Astrocyte of the cerebellum (primary cell): Measurements from ENCODE around the gene PKN1.
"Not testable (repeated sequence)": the region's sequence is repeated elsewhere in the genome, so short reads cannot be mapped to it uniquely, and the experiment has no call there.

Source experiments
- DNase-seq: peaks from one replicate; pipeline ENCODE4 v3.0.0-alpha.2; 2011; ENCODE audit warnings: low read depth
- H3K4me3 ChIP-seq: 2 replicates; pipeline ENCODE4 v1.5.1; 2011; ENCODE audit warnings: mild to moderate bottlenecking, low read depth, low read length, moderate library complexity
- CTCF ChIP-seq: IDR thresholded peaks from 2 replicates; pipeline ENCODE4 v1.5.1; 2012; ENCODE audit warnings: low read length, low read depth, moderate library complexity, mild to moderate bottlenecking; ENCODE audit errors: missing control alignments
- in situ Hi-C: cut with HindIII; loops from 2 replicates; pipeline ENCODE4 v1.10.0; 2017; ENCODE audit warnings: low sequenced_read_pairs

PKN1 gene

DNA sequence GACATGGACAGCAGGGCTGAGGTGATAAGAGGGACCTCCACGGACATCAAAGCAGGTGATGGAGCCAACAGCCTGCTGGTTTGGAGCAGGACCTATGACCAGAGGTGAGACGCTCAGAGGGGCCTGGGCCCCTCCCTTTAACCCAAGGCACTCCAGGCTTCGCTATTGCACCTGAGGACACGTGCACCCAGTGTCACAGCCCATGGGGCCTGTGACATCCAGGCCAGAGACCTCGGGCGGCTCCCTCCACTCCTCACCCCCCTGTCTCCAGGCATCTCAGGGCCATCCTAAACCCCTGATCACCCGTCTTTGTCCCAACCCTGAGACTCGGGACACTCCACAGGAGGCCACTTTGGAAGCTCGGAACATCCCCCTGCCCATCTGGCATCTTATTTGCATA lies 38.9 kb upstream of the PKN1 start:
- in situ Hi-C loops = no loop called here
- TF ChIP-seq CTCF = no peak
- no peak for DNase-seq
- H3K4me3 ChIP-seq = no peak overlapping the region

GRCh38 chr19:14395262-14395661 lies 37.8 kb upstream of the PKN1 start:
- no peak for DNase-seq
- no peak for TF ChIP-seq CTCF
- H3K4me3 ChIP-seq = no peak overlapping the region
- in situ Hi-C loops = no loop called here

- no peak for DNase-seq
- in situ Hi-C loops = no loop called here
- no peak for TF ChIP-seq CTCF
- no peak overlapping the region for H3K4me3 ChIP-seq
These were observed 37.3 kb upstream of the PKN1 start for GRCh38 chr19:14395710-14396336.

DNA sequence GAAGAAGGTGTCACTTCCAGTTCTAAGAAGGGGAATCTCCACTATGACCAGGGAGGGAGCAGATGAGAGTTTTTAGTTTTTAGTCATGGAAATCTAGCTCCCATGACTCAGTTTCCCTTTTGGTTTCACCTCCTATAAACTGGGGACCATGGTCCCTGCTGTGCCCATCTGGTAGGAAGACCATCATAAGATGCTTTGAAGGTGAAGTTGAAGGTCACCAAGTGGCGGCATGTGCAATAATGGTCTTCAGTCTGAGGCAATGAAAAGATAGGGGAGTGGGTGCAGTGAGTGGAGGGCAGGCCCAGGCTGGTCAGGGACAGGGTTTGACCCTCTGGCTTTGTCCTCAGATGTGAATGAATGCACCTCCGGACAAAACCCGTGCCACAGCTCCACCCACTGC lies 36.4 kb upstream of the PKN1 start:
- H3K4me3 ChIP-seq, in situ Hi-C loops, DNase-seq: not testable (repeated sequence)

GRCh38 chr19:14397168-14397567 lies 35.9 kb upstream of the PKN1 start:
- H3K4me3 ChIP-seq, in situ Hi-C loops, DNase-seq: not testable (repeated sequence)

- TF ChIP-seq CTCF = no peak
- no peak for DNase-seq
- in situ Hi-C loops = loop anchor here (25.0 kb wide), 1 partner anchor 111 kb away; the partner anchor contains the start of gene DNAJB1
- no peak overlapping the region for H3K4me3 ChIP-seq
These were observed 32.1 kb upstream of the PKN1 start for GRCh38 chr19:14400951-14401431.

- in situ Hi-C loops = loop anchor here (25.0 kb wide), 1 partner anchor 111 kb away; the partner anchor contains the start of gene DNAJB1
- no peak overlapping the region for H3K4me3 ChIP-seq
- DNase-seq = no peak
- TF ChIP-seq CTCF = no peak
These were observed 31.5 kb upstream of the PKN1 start for GRCh38 chr19:14401468-14402195.
